Globus pallidus (tissue), 1 donor: ENCODE measurements around the gene PARP3.

ENCODE experiments used
- DNase-seq: peaks from one replicate; pipeline ENCODE4 v3.0.0-alpha.2; 2015; ENCODE audit warnings: low spot score

The PARP3 gene

GRCh38 chr3:51934139-51934850, 7.9 kb upstream of the PARP3 start:
- DNase-seq = no peak

GRCh38 chr3:51934991-51935885, 6.9 kb upstream of the PARP3 start:
- DNase-seq = no peak

GRCh38 chr3:51935886-51936755, 6.0 kb upstream of the PARP3 start:
- no peak for DNase-seq

GRCh38 chr3:51937014-51937413, 5.1 kb upstream of the PARP3 start:
- no peak for DNase-seq

- DNase-seq = no peak
These were observed 4.3 kb upstream of the PARP3 start for GRCh38 chr3:51937611-51938450.

- DNase-seq = no peak
These were observed 3.3 kb upstream of the PARP3 start for GRCh38 chr3:51938780-51939425.

- DNase-seq = no peak
These were observed 1.3 kb upstream of the PARP3 start for GRCh38 chr3:51940648-51941462.

GRCh38 chr3:51941463-51941797, 733 bp upstream of the PARP3 start:
- DNase-seq = no peak

- no peak for DNase-seq
These were observed 664 bp downstream of the PARP3 start for GRCh38 chr3:51942603-51943450.

GRCh38 chr3:51943451-51944391, 1.6 kb downstream of the PARP3 start:
- DNase-seq = no peak

GRCh38 chr3:51944451-51945021, 2.4 kb downstream of the PARP3 start:
- DNase-seq = no peak

GRCh38 chr3:51945031-51945840, 3.1 kb downstream of the PARP3 start:
- DNase-seq = no peak

- DNase-seq = no peak
These were observed 4.0 kb downstream of the PARP3 start for GRCh38 chr3:51945926-51946705.

GRCh38 chr3:51946796-51947195, 4.6 kb downstream of the PARP3 start:
- no peak for DNase-seq

GRCh38 chr3:51947215-51947900, 5.2 kb downstream of the PARP3 start:
- no peak for DNase-seq
